22Rv1 (cell line): ENCODE measurements around the gene FLRT2.

Experiments used
- ZFX ChIP-seq: fragments of 450-650 bp; IDR thresholded peaks from 2 replicates; pipeline ENCODE4 v1.6.1; 2017; ENCODE audit warnings: antibody characterized with exemption, borderline replicate concordance
- TF ChIP-seq, protein P1 (sequence below): fragments of 450-650 bp; IDR thresholded peaks from 2 replicates; pipeline ENCODE4 v1.5.1; 2017; ENCODE audit warnings: mild to moderate bottlenecking

DNA sequence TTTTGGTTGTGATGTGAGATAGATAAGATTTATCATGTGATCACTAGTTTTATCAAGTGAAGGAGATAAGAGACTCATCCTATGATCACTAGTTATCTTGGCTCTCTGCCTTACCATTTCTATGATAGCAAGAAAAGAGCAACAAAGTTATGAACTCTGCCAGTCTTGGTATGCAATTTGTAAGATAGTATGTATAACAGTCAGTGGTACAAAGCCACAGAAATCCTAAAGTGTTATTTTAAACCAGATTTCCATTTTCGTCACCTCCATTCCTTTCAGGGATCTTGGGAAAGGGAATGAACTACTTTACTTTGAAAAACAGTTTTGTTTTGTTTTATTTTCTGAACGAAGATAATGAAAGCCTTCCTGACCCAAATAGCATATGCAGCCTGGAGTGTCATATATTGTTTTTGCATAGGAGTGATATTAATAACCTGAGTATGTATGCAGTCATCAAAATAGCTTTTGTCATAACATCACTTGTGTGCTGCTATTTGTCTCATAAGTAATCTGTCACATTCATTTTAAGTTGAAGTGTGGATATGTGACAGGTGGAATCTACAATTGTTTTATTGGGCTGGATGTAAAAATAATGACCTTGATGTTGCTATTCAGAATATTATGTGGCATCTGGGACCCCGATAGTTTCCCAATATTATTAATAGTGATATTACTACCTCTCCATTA is 35.0 kb downstream of the FLRT2 start:
- TF ChIP-seq, protein P1, sequence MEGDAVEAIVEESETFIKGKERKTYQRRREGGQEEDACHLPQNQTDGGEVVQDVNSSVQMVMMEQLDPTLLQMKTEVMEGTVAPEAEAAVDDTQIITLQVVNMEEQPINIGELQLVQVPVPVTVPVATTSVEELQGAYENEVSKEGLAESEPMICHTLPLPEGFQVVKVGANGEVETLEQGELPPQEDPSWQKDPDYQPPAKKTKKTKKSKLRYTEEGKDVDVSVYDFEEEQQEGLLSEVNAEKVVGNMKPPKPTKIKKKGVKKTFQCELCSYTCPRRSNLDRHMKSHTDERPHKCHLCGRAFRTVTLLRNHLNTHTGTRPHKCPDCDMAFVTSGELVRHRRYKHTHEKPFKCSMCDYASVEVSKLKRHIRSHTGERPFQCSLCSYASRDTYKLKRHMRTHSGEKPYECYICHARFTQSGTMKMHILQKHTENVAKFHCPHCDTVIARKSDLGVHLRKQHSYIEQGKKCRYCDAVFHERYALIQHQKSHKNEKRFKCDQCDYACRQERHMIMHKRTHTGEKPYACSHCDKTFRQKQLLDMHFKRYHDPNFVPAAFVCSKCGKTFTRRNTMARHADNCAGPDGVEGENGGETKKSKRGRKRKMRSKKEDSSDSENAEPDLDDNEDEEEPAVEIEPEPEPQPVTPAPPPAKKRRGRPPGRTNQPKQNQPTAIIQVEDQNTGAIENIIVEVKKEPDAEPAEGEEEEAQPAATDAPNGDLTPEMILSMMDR: no peak
- no peak for TF ChIP-seq ZFX
